Keratinocyte (primary cell): ENCODE data around the gene PYM1. TPM values are rescaled to one million over a fixed set of nuclear protein-coding genes. Genes with fewer than 3 reads are reported as not detected.
"Not testable (repeated sequence)": the region's sequence is repeated elsewhere in the genome, so short reads cannot be mapped to it uniquely, and the experiment has no call there.

Experiments
- DNase-seq: peaks from one replicate; pipeline ENCODE4 v3.0.0-alpha.2; 2011; ENCODE audit warnings: low read depth, missing footprints, low spot score
- FAIRE-seq: peaks from 2 replicates; lab custom pipeline; 2011; peaks lifted over from hg19 to GRCh38; lab: Jason Lieb, UNC
- H2AFZ ChIP-seq: 2 replicates; pipeline ENCODE4 v1.6.0; 2012; ENCODE audit warnings: low read length, control low read depth, inconsistent platforms; ENCODE audit not compliant: control insufficient read depth
- H3K27ac ChIP-seq: 2 replicates; pipeline ENCODE4 v1.5.1; 2011; ENCODE audit warnings: low read length; ENCODE audit not compliant: control insufficient read depth, insufficient read depth
- H3K27me3 ChIP-seq: 3 replicates; pipeline ENCODE4 v1.6.0; 2011; ENCODE audit warnings: low read length; ENCODE audit not compliant: control insufficient read depth, insufficient read depth; ENCODE audit errors: extremely low read depth
- H3K36me3 ChIP-seq, 2 experiments: 2 replicates in 1 of 2; 3 replicates in 1 of 2; pipeline ENCODE4 v1.5.1; 2011; ENCODE audit warnings: low read length in 2 of 2, mild to moderate bottlenecking in 1 of 2; ENCODE audit not compliant: control insufficient read depth in 2 of 2, insufficient read depth in 2 of 2; ENCODE audit errors: extremely low read depth in 1 of 2
- H3K4me1 ChIP-seq: 3 replicates; pipeline ENCODE4 v1.5.1; 2011; ENCODE audit warnings: low read length; ENCODE audit not compliant: control insufficient read depth, insufficient read depth; ENCODE audit errors: extremely low read depth
- H3K4me2 ChIP-seq: 3 replicates; pipeline ENCODE4 v1.6.0; 2011; ENCODE audit warnings: low read depth, low read length; ENCODE audit not compliant: control insufficient read depth, insufficient read depth; ENCODE audit errors: extremely low read depth
- H3K4me3 ChIP-seq, 3 experiments: fragments of 200-600 bp in 1 of 3; sonication (generic) in 1 of 3; 2 replicates in 2 of 3; 3 replicates in 1 of 3; pipeline ENCODE4 v1.5.1; 2011 to 2016; ENCODE audit warnings: low read length in 3 of 3, mild to moderate bottlenecking in 3 of 3, control low read depth in 2 of 3, inconsistent platforms in 1 of 3, low read depth in 1 of 3, mixed read lengths in 1 of 3, mixed run types in 1 of 3, moderate library complexity in 1 of 3; ENCODE audit not compliant: control insufficient read depth in 2 of 3, insufficient read depth in 2 of 3; ENCODE audit errors: extremely low read depth in 1 of 3
- H3K79me2 ChIP-seq: 2 replicates; pipeline ENCODE4 v1.6.0; 2012; ENCODE audit warnings: low read length; ENCODE audit not compliant: control insufficient read depth, insufficient read depth
- H3K9ac ChIP-seq: 3 replicates; pipeline ENCODE4 v1.6.0; 2011; ENCODE audit warnings: low read length; ENCODE audit not compliant: control insufficient read depth, insufficient read depth; ENCODE audit errors: extremely low read depth
- H3K9me1 ChIP-seq: 3 replicates; pipeline ENCODE4 v1.6.0; 2011; ENCODE audit warnings: low read length; ENCODE audit not compliant: control insufficient read depth, insufficient read depth; ENCODE audit errors: extremely low read depth
- H3K9me3 ChIP-seq: 2 replicates; pipeline ENCODE4 v1.5.1; 2012; ENCODE audit warnings: low read depth, low read length; ENCODE audit not compliant: control insufficient read depth
- H4K20me1 ChIP-seq: 3 replicates; pipeline ENCODE4 v1.6.0; 2011; ENCODE audit warnings: low read length; ENCODE audit not compliant: control insufficient read depth, insufficient read depth; ENCODE audit errors: extremely low read depth
- CTCF ChIP-seq, 3 experiments: IDR thresholded peaks in 1 of 3; conservative IDR thresholded peaks in 1 of 3; optimal IDR thresholded peaks in 1 of 3; 2 replicates in 2 of 3; 3 replicates in 1 of 3; pipeline versions ENCODE3 to v1.5.1; 2011; ENCODE audit warnings: low read length in 3 of 3, mild to moderate bottlenecking in 3 of 3, moderate library complexity in 2 of 3, control low read depth in 1 of 3, inconsistent platforms in 1 of 3; ENCODE audit not compliant: insufficient read depth in 2 of 3; ENCODE audit errors: extremely low read depth in 1 of 3
- EZH2 ChIP-seq: IDR thresholded peaks from one replicate; pipeline ENCODE4 v1.6.1; 2012; ENCODE audit warnings: inconsistent platforms, mild to moderate bottlenecking, low read length, moderate library complexity
- dilution Hi-C: fragments of 300-500 bp; cut with MboI; formaldehyde crosslinking; loops from one replicate; pipeline ENCODE4 v1.7.0; 2020; ENCODE audit warnings: low sequenced_read_pairs; ENCODE audit not compliant: extremely low pct_ligation_motif_present
- polyA plus RNA-seq, 5 experiments: library from polyadenylated mRNA; depleted of rRNA in 3 of 5; stranded (reverse) in 3 of 5; stranded (forward) in 1 of 5; unstranded in 1 of 5; fragments of >200 nt; gene quantifications; 1 replicate in 1 of 5; 2 replicates in 3 of 5; 3 replicates in 1 of 5; pipeline versions ENCODE4 v1.2.1 to v1.2.3, GENCODE V29; 2011 to 2012; ENCODE audit warnings: missing spikeins in 2 of 5, low read depth in 1 of 5, low replicate concordance in 1 of 5

The PYM1 gene
- polyA plus RNA-seq, 1 donor (not counting 4 experiments of a cell fraction or from before 2014, with no cell fraction given) = 63.4 TPM

GRCh38 chr12:55874443-55874842, 53.3 kb downstream of the PYM1 start:
- no peak overlapping the region for H3K4me3 ChIP-seq
- H3K27me3 ChIP-seq = no peaks in the 10 kb centered on the region
- H3K4me1 ChIP-seq = no peaks in the 10 kb centered on the region
- no peak overlapping the region for H2AFZ ChIP-seq
- no peaks in the 10 kb centered on the region for H3K36me3 ChIP-seq
- H4K20me1 ChIP-seq = no peaks in the 10 kb centered on the region
- no peak for FAIRE-seq
- dilution Hi-C loops = no loop called here
- no peak for DNase-seq
- no peak overlapping the region for H3K27ac ChIP-seq
- no peak overlapping the region for H3K4me2 ChIP-seq
- no peak overlapping the region for H3K9ac ChIP-seq
- H3K79me2 ChIP-seq = no peaks in the 10 kb centered on the region
- no peaks in the 10 kb centered on the region for H3K9me3 ChIP-seq
- TF ChIP-seq EZH2 (no peak), CTCF (optimal IDR thresholded peaks at IDR 0.05 in 1 of 3, IDR thresholded peaks at IDR 0.05 in 1 of 3, conservative IDR thresholded peaks at IDR 0.05 in 1 of 3; ENCODE audit: extremely low read depth in 1 of 3, insufficient read depth in 2 of 3, low read length in 3 of 3) (no peak)
- H3K9me1 ChIP-seq = no peaks in the 10 kb centered on the region

- H3K9me3 ChIP-seq, FAIRE-seq, H4K20me1 ChIP-seq, H3K27ac ChIP-seq, H3K9ac ChIP-seq, H3K4me3 ChIP-seq, DNase-seq, H3K79me2 ChIP-seq, H3K4me1 ChIP-seq, dilution Hi-C loops, H3K36me3 ChIP-seq, H3K4me2 ChIP-seq, H2AFZ ChIP-seq, H3K9me1 ChIP-seq, H3K27me3 ChIP-seq: not testable (repeated sequence)
Observed at GRCh38 chr12:55866454-55867004, 61.2 kb downstream of the PYM1 start.

GRCh38 chr12:55865327-55865726, 62.4 kb downstream of the PYM1 start:
- no peaks in the 10 kb centered on the region for H4K20me1 ChIP-seq
- DNase-seq = no peak
- H3K4me1 ChIP-seq = no peaks in the 10 kb centered on the region
- H3K79me2 ChIP-seq = no peaks in the 10 kb centered on the region
- H3K27ac ChIP-seq = no peak overlapping the region
- H2AFZ ChIP-seq = no peak overlapping the region
- no peak overlapping the region for H3K9ac ChIP-seq
- no peaks in the 10 kb centered on the region for H3K9me1 ChIP-seq
- no peak for FAIRE-seq
- no peak for TF ChIP-seq CTCF (optimal IDR thresholded peaks at IDR 0.05 in 1 of 3, IDR thresholded peaks at IDR 0.05 in 1 of 3, conservative IDR thresholded peaks at IDR 0.05 in 1 of 3; ENCODE audit: extremely low read depth in 1 of 3, insufficient read depth in 2 of 3, low read length in 3 of 3)
- no peak for TF ChIP-seq EZH2
- no peak overlapping the region for H3K4me2 ChIP-seq
- peaks cover 3% of the 10 kb centered on the region for H3K9me3 ChIP-seq
- H3K36me3 ChIP-seq = no peaks in the 10 kb centered on the region
- dilution Hi-C loops = no loop called here
- H3K4me3 ChIP-seq = no peak overlapping the region
- H3K27me3 ChIP-seq = no peaks in the 10 kb centered on the region

- H3K9me3 ChIP-seq, H3K9ac ChIP-seq, H4K20me1 ChIP-seq, H3K27ac ChIP-seq, H3K27me3 ChIP-seq, H2AFZ ChIP-seq, H3K4me2 ChIP-seq, DNase-seq, H3K36me3 ChIP-seq, FAIRE-seq, dilution Hi-C loops, H3K4me3 ChIP-seq, H3K79me2 ChIP-seq, H3K9me1 ChIP-seq, H3K4me1 ChIP-seq: not testable (repeated sequence)
Observed at GRCh38 chr12:55862931-55863330, 64.8 kb downstream of the PYM1 start.
